HG03442 (cell line): ENCODE data around the gene IPPK.

Experiments used
- ATAC-seq: cut with Tn5 transposase; IDR thresholded peaks from one replicate; pipeline ENCODE4 v1.9.1; 2021; ENCODE audit warnings: mild to moderate bottlenecking, moderate library complexity; ENCODE audit not compliant: unreplicated experiment

Gene IPPK

GRCh38 chr9:92669890-92670708, at the start of gene IPPK:
Gene IPPK, minus strand, starts transcription at chr9:92670131. Its CDS starts 143 bp downstream, at chr9:92669988.
- peak; percentile 90 for ATAC-seq

DNA sequence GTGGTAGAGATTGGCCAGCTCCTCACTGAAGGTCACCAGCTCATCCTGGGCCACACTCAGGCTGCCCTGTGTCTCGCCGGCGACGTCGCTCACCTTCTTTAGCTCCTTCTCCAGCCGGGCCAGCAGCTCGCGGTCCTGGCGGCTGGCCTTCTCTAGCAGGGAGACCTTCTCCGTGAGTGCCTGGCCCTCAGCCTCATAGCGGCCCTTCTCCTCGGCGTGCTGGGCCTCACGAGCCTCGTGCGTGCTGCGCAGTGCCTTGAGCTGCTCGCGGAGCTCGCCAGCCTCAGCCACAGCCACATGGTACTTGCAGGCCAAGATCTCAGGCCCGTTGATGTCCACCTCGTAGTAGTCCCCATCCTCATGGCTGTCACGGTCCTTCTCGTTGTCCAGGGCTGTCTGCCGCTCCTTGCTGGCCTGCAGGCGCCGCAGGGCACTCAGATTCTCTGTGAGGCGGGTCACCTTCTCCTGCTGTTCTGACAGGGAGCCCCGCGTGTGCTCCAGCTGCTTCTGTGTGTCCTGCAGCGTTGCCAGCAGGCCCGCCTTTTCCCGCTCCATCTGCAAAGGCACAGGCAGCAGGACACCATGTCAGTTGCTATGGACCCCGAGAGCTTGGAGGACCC, 49.2 kb upstream of the IPPK start:
- no peak for ATAC-seq

DNA sequence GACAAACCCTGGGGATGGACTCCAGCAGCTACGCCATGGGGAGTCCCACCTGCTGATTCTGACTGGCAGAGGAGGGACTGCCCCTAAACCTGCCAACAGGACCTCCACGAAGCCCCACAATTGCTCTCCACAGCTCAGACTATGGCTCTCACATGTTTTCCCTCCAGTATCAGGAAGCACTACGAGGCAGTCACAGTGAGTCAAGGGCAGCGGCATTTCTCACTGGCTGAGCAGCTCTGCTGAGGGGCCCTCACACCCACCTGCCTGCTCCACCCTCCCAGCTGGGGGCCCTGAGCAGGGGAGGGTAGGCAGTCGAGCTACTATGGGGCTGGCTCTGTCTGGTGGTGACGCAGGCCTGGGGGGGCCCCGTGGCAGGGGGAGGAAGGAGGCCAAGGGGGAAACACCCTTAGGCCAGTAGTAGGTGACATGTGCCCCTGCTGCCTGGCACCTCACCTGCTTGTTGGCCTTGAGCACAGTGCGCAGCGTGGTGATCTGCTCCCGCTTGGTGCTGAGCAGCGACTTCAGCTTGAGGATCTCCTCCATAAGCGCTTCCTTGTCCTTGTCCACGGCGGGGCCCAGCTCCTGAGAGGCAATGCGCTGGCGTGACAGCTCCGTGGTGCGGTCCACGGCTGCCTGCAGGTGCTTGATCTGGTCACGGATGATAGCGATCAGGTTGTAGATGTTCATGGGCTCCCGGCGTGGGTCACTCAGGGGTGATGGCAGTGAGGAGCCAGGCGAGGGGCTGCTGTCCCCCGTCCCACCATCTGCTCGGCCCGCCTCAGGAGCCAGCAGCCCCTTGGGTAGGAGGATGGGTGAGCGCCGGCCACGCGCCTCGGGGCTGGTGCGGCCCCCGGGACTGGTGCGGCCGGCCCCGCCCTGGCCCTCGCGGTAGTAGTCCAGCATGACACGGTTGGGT, 48.4 kb upstream of the IPPK start:
- no peak for ATAC-seq

- no peak for ATAC-seq
These were observed 47.5 kb upstream of the IPPK start for GRCh38 chr9:92717201-92718085.

DNA sequence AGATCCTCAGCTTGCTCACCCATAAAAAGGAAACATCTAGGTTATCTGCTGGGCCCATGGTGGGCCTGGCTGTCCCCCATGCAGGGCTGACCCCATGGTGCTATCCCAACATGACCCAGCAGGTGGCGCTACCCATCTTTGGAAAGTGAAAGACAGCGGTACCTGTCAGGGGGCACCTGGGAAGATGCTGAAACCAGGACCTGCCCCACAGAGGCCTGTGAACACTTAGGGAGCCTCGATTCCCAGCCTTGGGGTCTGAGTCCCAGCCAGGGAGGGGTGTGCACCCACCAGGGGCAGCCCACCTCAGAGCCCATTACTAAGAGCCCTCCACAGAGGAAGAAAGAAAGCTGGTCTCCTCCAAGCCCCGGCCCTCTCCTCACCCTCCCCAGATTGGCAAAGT, 46.6 kb upstream of the IPPK start:
- peak; percentile 36 for ATAC-seq

- no peak for ATAC-seq
These were observed 45.7 kb upstream of the IPPK start for GRCh38 chr9:92715488-92716231.

DNA sequence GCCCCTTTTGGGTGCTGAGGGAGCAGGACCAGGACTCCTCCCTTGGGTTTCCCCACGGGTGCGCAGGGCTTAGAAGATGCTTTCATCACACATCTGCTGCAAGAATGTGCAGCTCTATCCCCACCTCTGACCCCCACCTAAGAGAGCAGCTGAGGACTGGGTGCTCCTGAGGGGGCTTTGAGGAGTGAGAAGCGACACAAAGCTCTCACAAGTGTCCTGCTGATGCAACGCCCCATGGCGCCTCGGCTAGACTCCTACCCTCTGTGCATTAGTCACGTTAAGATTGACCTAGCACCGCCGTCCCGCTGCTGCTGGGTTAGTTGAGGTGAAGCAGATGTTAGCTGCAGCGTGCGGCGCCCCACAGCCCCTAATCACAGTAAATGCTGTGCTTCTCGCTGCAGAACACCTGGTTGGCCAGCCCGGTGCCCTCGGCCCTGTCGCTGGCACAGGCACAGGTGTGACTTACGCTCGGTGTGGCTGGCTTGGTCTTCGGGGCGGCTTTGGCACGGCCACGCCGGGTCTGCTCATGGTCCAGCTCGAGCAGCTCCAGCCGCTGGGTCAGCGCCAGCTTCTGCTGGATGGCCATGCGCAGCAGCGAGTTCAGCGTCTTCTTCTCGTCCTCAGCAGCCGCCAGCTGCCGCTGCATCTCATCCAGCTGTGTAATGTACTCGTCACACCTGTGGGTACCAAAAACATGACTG, 45.0 kb upstream of the IPPK start:
- ATAC-seq: no peak

DNA sequence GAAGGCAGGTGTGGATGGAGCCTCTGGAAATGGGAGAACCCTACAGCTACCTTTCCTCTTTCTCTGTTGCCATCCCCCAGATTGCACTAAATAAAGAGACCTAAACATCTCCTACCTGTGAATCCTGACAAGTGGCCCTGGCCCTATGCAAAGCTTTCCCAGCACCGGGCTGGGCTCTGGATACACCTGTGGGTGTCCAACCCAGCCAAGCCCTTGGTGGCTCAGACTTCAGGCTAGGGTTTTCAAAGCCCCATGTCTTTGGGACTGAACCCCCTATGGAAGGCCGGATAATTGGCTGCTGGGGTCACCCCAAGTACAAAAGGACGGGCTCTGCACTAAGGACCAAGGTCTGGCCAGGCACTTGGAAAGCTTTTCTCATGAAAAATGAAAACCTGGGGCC, 44.1 kb upstream of the IPPK start:
- ATAC-seq: no peak

GRCh38 chr9:92713528-92713927, 43.6 kb upstream of the IPPK start:
- ATAC-seq: no peak

GRCh38 chr9:92712767-92713166, 42.8 kb upstream of the IPPK start:
- no peak for ATAC-seq

- no peak for ATAC-seq
These were observed 41.9 kb upstream of the IPPK start for GRCh38 chr9:92711844-92712243.

DNA sequence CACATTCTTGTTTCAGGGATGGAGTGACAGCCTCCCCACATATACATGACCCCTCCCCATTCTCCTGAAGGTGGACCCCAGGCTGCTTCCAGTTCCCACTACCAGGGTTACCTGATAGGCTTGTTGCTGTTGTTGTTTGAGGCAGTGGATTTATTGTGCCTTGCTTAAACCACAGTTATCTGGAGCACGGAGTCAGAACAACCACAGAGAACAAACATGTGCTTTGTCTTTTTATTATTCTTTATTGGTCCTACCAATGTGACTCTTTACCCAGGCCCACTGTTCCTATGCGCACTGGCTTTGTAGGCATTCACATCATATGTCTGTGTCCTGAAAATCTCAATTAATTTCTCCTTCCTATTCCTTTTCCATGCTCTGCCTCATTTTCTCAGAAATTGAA, 41.2 kb upstream of the IPPK start:
- ATAC-seq: no peak

DNA sequence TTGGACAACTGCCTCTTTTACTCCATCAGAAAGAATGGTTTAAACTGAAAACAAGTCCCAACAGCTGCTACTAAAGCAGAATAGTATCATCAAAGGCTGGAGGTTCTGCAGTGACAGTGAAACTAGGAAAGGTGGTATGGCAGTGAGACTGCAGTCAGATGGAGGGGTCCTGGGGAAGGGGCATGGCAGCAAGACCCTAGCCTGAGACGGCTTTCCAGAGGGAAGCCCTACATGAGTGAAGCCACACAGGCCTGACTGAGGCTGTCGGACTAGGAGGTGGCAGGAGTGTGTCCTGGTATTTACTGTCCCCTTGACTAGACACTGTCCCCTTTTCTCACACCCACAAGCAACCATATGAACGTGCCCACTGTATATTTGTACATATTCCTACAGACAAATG, 40.4 kb upstream of the IPPK start:
- no peak for ATAC-seq

DNA sequence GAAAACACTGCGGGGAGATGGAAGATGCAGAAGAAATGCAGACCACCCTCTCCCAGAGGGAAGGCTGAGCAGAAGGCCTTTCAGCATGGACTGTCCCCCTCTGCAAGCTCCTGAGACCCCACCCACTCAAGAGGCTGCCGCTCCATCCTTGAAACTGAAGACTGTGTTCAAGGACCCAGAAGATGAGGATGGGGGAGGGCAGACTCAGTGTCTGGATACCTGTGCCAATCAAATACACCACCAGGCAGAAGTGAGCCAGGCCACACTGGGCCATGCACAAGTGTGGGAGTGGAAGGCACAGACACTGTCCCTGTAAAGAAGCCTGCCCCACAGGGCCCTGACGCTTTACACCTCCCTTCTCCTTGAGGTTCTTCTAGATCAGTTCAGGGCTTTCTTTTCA, 40.0 kb upstream of the IPPK start:
- no peak for ATAC-seq

DNA sequence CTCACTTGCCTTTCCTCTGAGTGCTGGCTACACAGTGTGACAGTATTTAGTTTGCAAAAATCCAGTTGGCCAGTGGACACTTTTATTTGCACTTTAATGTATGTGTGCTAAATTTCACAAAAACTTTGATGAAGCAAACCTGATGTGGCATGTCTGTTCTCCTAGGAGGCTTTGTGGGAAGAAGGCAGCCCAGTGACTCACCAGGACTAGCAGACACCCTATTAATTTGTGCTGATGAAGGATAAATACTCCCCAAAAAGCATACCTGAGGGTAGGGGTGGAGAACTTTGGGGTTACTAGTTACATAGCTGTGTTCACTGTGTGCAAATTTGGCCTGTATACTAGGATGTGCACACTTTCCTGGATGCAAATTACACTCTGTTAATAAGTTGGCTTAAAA, 39.3 kb upstream of the IPPK start:
- ATAC-seq: no peak

GRCh38 chr9:92707530-92707929, 37.6 kb upstream of the IPPK start:
- no peak for ATAC-seq

DNA sequence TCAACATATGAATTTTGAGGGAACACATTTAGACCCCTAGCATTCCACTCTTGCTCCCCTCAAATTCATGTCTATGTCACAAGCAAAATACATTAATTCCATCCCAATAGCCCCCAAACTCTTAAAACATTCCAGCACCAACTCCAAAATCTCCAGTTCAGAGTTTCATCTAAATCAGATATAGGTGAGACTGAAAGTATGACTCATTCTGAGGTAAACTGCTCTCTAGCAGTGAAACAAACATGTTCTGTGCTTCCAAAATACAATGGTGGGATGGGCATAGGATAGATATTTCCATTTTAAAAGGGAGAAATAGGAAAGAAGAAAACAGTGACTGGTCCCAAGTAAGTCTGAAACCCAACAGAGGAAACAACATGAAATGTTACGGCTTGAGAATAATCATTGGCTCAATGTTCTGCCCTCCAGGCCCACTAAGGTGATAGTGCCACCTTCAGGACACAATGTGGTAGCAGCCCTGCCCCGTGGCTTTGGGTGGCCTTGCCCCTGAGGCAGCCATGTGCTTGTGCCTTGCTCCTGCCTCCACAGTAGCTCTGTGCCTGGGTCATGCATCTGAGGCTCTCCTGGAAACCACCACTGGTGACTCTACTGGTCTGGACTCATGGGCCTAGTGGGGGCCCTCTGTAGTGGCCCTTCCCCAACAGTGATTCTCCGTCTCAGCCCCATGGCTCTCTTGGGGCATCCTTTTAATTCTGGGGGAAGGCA, 36.4 kb upstream of the IPPK start:
- ATAC-seq: peak; percentile 73

- ATAC-seq: no peak
These were observed 34.6 kb upstream of the IPPK start for GRCh38 chr9:92704528-92704927.

DNA sequence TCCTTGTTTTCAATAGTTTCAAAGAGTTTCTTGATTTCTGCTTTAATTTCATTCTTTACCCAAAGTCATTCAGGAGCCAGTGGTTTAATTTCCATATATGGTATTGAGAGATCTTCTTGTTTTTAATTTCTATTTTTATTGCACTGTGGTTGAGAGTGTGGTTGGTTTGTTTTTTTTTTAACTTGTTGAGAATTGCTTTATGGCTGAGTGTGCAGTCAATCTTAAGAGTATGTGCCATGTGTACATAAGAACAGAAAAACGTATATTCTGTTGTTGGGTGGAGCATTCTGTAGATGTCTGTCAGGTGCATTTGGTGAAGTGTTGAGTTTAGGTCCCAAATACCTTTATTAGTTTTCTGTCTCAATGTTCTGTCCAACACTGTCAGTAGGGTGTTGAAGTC, 26.7 kb upstream of the IPPK start:
- ATAC-seq: no peak
